DOHH2 (cell line): ENCODE measurements around the gene RABL2B.

ENCODE experiments used
- H3F3A ChIP-seq: fragments of 200-600 bp; sonication (generic), shearing (Covaris generic); 2 replicates; pipeline ENCODE4 v1.6.0; 2016; ENCODE audit warnings: antibody characterized with exemption, mild to moderate bottlenecking; ENCODE audit not compliant: control insufficient read depth, insufficient read depth
- H3K27ac ChIP-seq: fragments of 200-600 bp; sonication (generic); 2 replicates; pipeline ENCODE4 v1.5.1; 2014; ENCODE audit warnings: low read depth, mild to moderate bottlenecking, low read length, moderate library complexity
- H3K27me3 ChIP-seq: fragments of 200-600 bp; sonication (generic); 2 replicates; pipeline ENCODE4 v1.6.1; 2014; ENCODE audit warnings: mild to moderate bottlenecking, low read length, mixed read lengths; ENCODE audit not compliant: control insufficient read depth
- H3K36me3 ChIP-seq: fragments of 200-600 bp; sonication (generic); 2 replicates; pipeline ENCODE4 v1.6.1; 2014; ENCODE audit warnings: mild to moderate bottlenecking, low read length, moderate library complexity, mixed read lengths; ENCODE audit not compliant: control insufficient read depth
- H3K4me1 ChIP-seq: fragments of 200-600 bp; sonication (generic); 2 replicates; pipeline ENCODE4 v1.6.1; 2014; ENCODE audit warnings: mild to moderate bottlenecking, low read length, mixed read lengths; ENCODE audit not compliant: control insufficient read depth
- H3K4me2 ChIP-seq: fragments of 200-600 bp; sonication (generic); 2 replicates; pipeline ENCODE4 v1.6.0; 2014; ENCODE audit warnings: mild to moderate bottlenecking, low read length, moderate library complexity
- H3K4me3 ChIP-seq: fragments of 200-600 bp; sonication (generic); 2 replicates; pipeline ENCODE4 v1.5.1; 2014; ENCODE audit warnings: mild to moderate bottlenecking, low read length, mixed read lengths
- H3K79me2 ChIP-seq: fragments of 200-600 bp; sonication (generic); 2 replicates; pipeline ENCODE4 v1.6.1; 2014; ENCODE audit warnings: mild to moderate bottlenecking, low read length, mixed read lengths; ENCODE audit not compliant: control insufficient read depth
- H3K9me2 ChIP-seq: fragments of 200-600 bp; sonication (generic); replicated peaks from 2 replicates; pipeline ENCODE4 v1.6.1; 2014; ENCODE audit warnings: mild to moderate bottlenecking, low read length, mixed read lengths; ENCODE audit not compliant: control insufficient read depth
- H3K9me3 ChIP-seq: fragments of 200-600 bp; sonication (generic); 2 replicates; pipeline ENCODE4 v1.6.1; 2014; ENCODE audit warnings: antibody characterized with exemption, low read length, mixed read lengths; ENCODE audit not compliant: control insufficient read depth, insufficient read depth
- H4K20me1 ChIP-seq: fragments of 200-600 bp; sonication (generic); 2 replicates; pipeline ENCODE4 v1.6.0; 2014; ENCODE audit warnings: low read depth, mild to moderate bottlenecking, antibody characterized with exemption, low read length, moderate library complexity; ENCODE audit not compliant: control insufficient read depth, insufficient read depth
- CTCF ChIP-seq: fragments of 200-600 bp; sonication (generic); IDR thresholded peaks from one replicate; pipeline ENCODE4 v1.5.1; 2014; ENCODE audit warnings: antibody characterized with exemption, mild to moderate bottlenecking, low read depth, low read length; ENCODE audit not compliant: poor library complexity, severe bottlenecking
- EZH2phosphoT487 ChIP-seq: fragments of 200-600 bp; sonication (generic); IDR thresholded peaks from 2 replicates; pipeline ENCODE4 v1.6.1; 2017; ENCODE audit warnings: borderline replicate concordance, mild to moderate bottlenecking, antibody characterized with exemption, low read length, moderate library complexity, mixed read lengths

Gene RABL2B

DNA sequence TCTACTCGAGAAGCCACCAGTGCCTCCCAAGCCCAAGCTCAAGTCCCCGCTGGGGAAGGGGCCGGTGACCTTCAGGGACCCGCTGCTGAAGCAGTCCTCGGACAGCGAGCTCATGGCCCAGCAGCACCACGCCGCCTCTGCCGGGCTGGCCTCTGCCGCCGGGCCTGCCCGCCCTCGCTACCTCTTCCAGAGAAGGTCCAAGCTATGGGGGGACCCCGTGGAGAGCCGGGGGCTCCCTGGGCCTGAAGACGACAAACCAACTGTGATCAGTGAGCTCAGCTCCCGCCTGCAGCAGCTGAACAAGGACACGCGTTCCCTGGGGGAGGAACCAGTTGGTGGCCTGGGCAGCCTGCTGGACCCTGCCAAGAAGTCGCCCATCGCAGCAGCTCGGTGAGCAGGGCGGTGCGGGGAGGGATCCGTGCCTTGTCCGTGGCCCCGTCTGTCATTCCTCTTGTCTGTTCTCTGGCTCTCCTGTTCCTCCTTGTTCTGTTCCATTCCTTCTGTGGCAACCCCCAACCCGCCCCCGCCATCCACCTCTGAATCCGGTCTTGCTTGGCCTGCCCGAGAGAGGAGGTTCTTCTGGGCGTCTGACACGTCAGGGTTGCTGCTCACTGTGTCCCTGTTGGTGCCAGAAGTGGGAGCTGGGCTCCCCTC is 61.3 kb downstream of the RABL2B start:
- TF ChIP-seq CTCF (no peak), EZH2phosphoT487 (no peak)

GRCh38 chr22:50721257-50721844 is 62.1 kb downstream of the RABL2B start:
- H3K4me2 ChIP-seq: no peak overlapping the region
- no peak overlapping the region for H3K4me3 ChIP-seq

More for the DNA sequence above, 61.3 kb downstream of the RABL2B start:
- no peak overlapping the region for H3K27ac ChIP-seq
- H3K4me1 ChIP-seq: peaks cover 9% of the 10 kb centered on the region
- H3K9me3 ChIP-seq: no peaks in the 10 kb centered on the region
- no peaks in the 10 kb centered on the region for H3F3A ChIP-seq
- no peak overlapping the region for H3K4me2 ChIP-seq
- peaks cover 4% of the 10 kb centered on the region; the same call in 1 of the 2 replicates for H3K27me3 ChIP-seq
- no peaks in the 10 kb centered on the region for H3K9me2 ChIP-seq
- H3K79me2 ChIP-seq: no peaks in the 10 kb centered on the region
- H4K20me1 ChIP-seq: no peaks in the 10 kb centered on the region
- H3K4me3 ChIP-seq: no peak overlapping the region
- no peaks in the 10 kb centered on the region for H3K36me3 ChIP-seq

DNA sequence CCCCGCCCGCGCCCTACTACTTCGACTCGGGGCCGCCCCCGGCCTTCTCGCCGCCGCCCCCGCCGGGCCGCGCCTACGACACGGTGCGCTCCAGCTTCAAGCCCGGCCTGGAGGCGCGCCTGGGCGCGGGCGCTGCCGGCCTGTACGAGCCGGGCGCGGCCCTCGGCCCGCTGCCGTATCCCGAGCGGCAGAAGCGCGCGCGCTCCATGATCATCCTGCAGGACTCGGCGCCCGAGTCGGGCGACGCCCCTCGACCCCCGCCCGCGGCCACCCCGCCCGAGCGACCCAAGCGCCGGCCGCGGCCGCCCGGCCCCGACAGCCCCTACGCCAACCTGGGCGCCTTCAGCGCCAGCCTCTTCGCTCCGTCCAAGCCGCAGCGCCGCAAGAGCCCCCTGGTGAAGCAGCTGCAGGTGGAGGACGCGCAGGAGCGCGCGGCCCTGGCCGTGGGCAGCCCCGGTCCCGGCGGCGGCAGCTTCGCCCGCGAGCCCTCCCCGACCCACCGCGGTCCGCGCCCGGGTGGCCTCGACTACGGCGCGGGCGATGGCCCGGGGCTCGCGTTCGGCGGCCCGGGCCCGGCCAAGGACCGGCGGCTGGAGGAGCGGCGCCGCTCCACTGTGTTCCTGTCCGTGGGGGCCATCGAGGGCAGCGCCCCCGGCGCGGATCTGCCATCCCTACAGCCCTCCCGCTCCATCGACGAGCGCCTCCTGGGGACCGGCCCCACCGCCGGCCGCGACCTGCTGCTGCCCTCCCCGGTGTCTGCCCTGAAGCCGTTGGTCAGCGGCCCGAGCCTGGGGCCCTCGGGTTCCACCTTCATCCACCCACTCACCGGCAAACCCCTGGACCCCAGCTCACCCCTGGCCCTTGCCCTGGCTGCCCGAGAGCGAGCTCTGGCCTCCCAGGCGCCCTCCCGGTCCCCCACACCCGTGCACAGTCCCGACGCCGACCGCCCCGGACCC is 62.9 kb downstream of the RABL2B start:
- Histone ChIP-seq H3K9me2 (no peaks in the 10 kb centered on the region), H3K4me3 (no peak overlapping the region), H3F3A (no peaks in the 10 kb centered on the region), H3K27me3 (peaks cover 12% of the 10 kb centered on the region; the same call in 1 of the 2 replicates), H3K4me2 (no peak overlapping the region), H3K79me2 (no peaks in the 10 kb centered on the region), H3K9me3 (no peaks in the 10 kb centered on the region), H3K4me1 (peaks cover 9% of the 10 kb centered on the region), H4K20me1 (no peaks in the 10 kb centered on the region), H3K27ac (no peak overlapping the region), H3K36me3 (no peaks in the 10 kb centered on the region)
- no peak for TF ChIP-seq CTCF
- no peak for TF ChIP-seq EZH2phosphoT487

More at GRCh38 chr22:50721257-50721844, 62.1 kb downstream of the RABL2B start:
- Histone ChIP-seq H3K27me3 (peaks cover 12% of the 10 kb centered on the region; the same call in 1 of the 2 replicates), H3F3A (no peaks in the 10 kb centered on the region), H3K79me2 (no peaks in the 10 kb centered on the region), H3K36me3 (no peaks in the 10 kb centered on the region), H3K4me1 (peaks cover 9% of the 10 kb centered on the region), H3K27ac (no peak overlapping the region), H3K9me2 (no peaks in the 10 kb centered on the region), H4K20me1 (no peaks in the 10 kb centered on the region), H3K9me3 (no peaks in the 10 kb centered on the region)
- TF ChIP-seq EZH2phosphoT487 (no peak), CTCF (no peak)
